PC-3 (cell line): ENCODE results near the gene GULP1. TPM values are rescaled to one million over a fixed set of nuclear protein-coding genes. Genes with fewer than 3 reads are reported as not detected.

Experiments used
- ATAC-seq: fragments of 200-7000 bp; cut with Tn5 transposase; 2 replicates; pipeline ENCODE4 v1.9.1; 2020; ENCODE audit warnings: mild to moderate bottlenecking, moderate library complexity
- BruUV-seq: library from RNA; stranded (reverse); fragments of 400-500 nt; replicated peaks from 2 replicates; lab custom pipeline; 2021; lab: Mats Ljungman, UMichigan
- CTCF ChIA-PET: fragments of 300-600 bp; sonication (Branson Sonifier 250); formaldehyde crosslinking; loops from one replicate; lab custom pipeline; 2022; ENCODE audit warnings: antibody characterized with exemption; lab: Charles Lee
- POLR2A ChIA-PET: fragments of 300-600 bp; sonication (Branson Sonifier 250); formaldehyde crosslinking; loops from one replicate; lab custom pipeline; 2022; ENCODE audit warnings: antibody characterized with exemption; ENCODE audit not compliant: unreplicated experiment; lab: Charles Lee
- DNase-seq: peaks from one replicate; pipeline ENCODE4 v3.0.0-alpha.2; 2015
- H2AFZ ChIP-seq: fragments of 300-600 bp; sonication (generic); 2 replicates; pipeline ENCODE4 v1.6.0; 2016; ENCODE audit warnings: antibody characterized with exemption, low read length
- H3F3A ChIP-seq: fragments of 300-600 bp; sonication (generic); one replicate; pipeline ENCODE4 v1.6.0; 2017; ENCODE audit warnings: antibody characterized with exemption, low read length, control low read depth, mild to moderate bottlenecking; ENCODE audit not compliant: unreplicated experiment
- H3K27ac ChIP-seq: fragments of 300-600 bp; sonication (generic); 2 replicates; pipeline ENCODE4 v1.5.1; 2016; ENCODE audit warnings: mild to moderate bottlenecking, low read length
- H3K27me3 ChIP-seq: fragments of 300-600 bp; sonication (generic); 2 replicates; pipeline ENCODE4 v1.6.1; 2016; ENCODE audit warnings: low read length, mixed read lengths
- H3K36me3 ChIP-seq: fragments of 300-600 bp; sonication (generic); 2 replicates; pipeline ENCODE4 v1.6.1; 2016; ENCODE audit warnings: low read depth, mixed run types, low read length, mixed read lengths
- H3K4me1 ChIP-seq: fragments of 300-600 bp; sonication (generic); 2 replicates; pipeline ENCODE4 v1.5.1; 2016; ENCODE audit warnings: low read length; ENCODE audit not compliant: insufficient read depth
- H3K4me2 ChIP-seq: fragments of 300-600 bp; sonication (generic); 2 replicates; pipeline ENCODE4 v1.6.0; 2016; ENCODE audit warnings: low read length
- H3K4me3 ChIP-seq: fragments of 300-600 bp; sonication (generic); 2 replicates; pipeline ENCODE4 v1.5.1; 2016; ENCODE audit warnings: mild to moderate bottlenecking, low read length, mixed read lengths
- H3K79me2 ChIP-seq: fragments of 300-600 bp; sonication (generic); 2 replicates; pipeline ENCODE4 v1.6.1; 2017; ENCODE audit warnings: low read length, mixed read lengths
- H3K9ac ChIP-seq: fragments of 300-600 bp; sonication (generic); 2 replicates; pipeline ENCODE4 v1.6.0; 2016; ENCODE audit warnings: mild to moderate bottlenecking, low read length
- H3K9me2 ChIP-seq: fragments of 300-600 bp; sonication (generic); replicated peaks from 2 replicates; pipeline ENCODE4 v1.6.1; 2016; ENCODE audit warnings: mixed run types, low read length, mixed read lengths
- H3K9me3 ChIP-seq: fragments of 300-600 bp; sonication (generic); 2 replicates; pipeline ENCODE4 v1.6.1; 2016; ENCODE audit warnings: low read length, mixed read lengths
- H4K20me1 ChIP-seq: fragments of 300-600 bp; sonication (generic); 2 replicates; pipeline ENCODE4 v1.6.1; 2016; ENCODE audit warnings: low read length, mixed read lengths
- EZH2 ChIP-seq: fragments of 300-600 bp; sonication (generic); IDR thresholded peaks from one replicate; pipeline ENCODE4 v1.6.1; 2017; ENCODE audit warnings: antibody characterized with exemption, mild to moderate bottlenecking, low read length; ENCODE audit not compliant: unreplicated experiment
- EZH2phosphoT487 ChIP-seq: fragments of 300-600 bp; sonication (generic); IDR thresholded peaks from 2 replicates; pipeline ENCODE4 v1.6.1; 2018; ENCODE audit warnings: mild to moderate bottlenecking, antibody characterized with exemption, low read length, borderline replicate concordance
- intact Hi-C: fragments of 100-400 bp; cut with micrococcal nuclease; formaldehyde crosslinking; loops from 2 replicates; pipeline ENCODE4 v1.9.0; 2023
- total RNA-seq: library from RNA; depleted of rRNA; stranded (reverse); fragments of >200 nt; gene quantifications from 2 replicates; pipeline ENCODE4 v1.2.3, GENCODE V29; 2014
- TF ChIP-seq, protein P1 (sequence below): fragments of 300-600 bp; sonication (generic); conservative IDR thresholded peaks from 2 replicates; pipeline ENCODE4 v1.5.1; 2017; ENCODE audit warnings: antibody characterized with exemption, low read depth, mild to moderate bottlenecking, low read length

GULP1 gene
- total RNA-seq, 1 experiment from 2014 or later: 25.5 TPM

GRCh38 chr2:188307850-188308283 lies 16.2 kb downstream of the GULP1 start:
- Histone ChIP-seq H3K9ac (no peak overlapping the region), H3K27me3 (no peaks in the 10 kb centered on the region), H3K79me2 (peaks cover 44% of the 10 kb centered on the region), H3K4me3 (no peak overlapping the region), H3F3A (peaks cover 5% of the 10 kb centered on the region), H2AFZ (peak overlapping the region; percentile 16; the same call in 1 of the 2 replicates), H3K9me2 (no peaks in the 10 kb centered on the region), H3K27ac (peak overlapping the region; percentile 45; the same call in 1 of the 2 replicates), H3K4me2 (peak overlapping the region; percentile 51), H3K9me3 (no peaks in the 10 kb centered on the region), H4K20me1 (no peaks in the 10 kb centered on the region), H3K36me3 (no peaks in the 10 kb centered on the region), H3K4me1 (peaks cover 31% of the 10 kb centered on the region)
- intact Hi-C loops: no loop called here
- TF ChIP-seq, protein P1, sequence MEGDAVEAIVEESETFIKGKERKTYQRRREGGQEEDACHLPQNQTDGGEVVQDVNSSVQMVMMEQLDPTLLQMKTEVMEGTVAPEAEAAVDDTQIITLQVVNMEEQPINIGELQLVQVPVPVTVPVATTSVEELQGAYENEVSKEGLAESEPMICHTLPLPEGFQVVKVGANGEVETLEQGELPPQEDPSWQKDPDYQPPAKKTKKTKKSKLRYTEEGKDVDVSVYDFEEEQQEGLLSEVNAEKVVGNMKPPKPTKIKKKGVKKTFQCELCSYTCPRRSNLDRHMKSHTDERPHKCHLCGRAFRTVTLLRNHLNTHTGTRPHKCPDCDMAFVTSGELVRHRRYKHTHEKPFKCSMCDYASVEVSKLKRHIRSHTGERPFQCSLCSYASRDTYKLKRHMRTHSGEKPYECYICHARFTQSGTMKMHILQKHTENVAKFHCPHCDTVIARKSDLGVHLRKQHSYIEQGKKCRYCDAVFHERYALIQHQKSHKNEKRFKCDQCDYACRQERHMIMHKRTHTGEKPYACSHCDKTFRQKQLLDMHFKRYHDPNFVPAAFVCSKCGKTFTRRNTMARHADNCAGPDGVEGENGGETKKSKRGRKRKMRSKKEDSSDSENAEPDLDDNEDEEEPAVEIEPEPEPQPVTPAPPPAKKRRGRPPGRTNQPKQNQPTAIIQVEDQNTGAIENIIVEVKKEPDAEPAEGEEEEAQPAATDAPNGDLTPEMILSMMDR: no peak
- TF ChIP-seq EZH2phosphoT487 (no peak), EZH2 (no peak)
- DNase-seq (peak; percentile 71), ATAC-seq (peak; percentile 72)
- ChIA-PET POLR2A (no interaction called here), CTCF (no interaction called here)
- no TSS peak for BruUV-seq

DNA sequence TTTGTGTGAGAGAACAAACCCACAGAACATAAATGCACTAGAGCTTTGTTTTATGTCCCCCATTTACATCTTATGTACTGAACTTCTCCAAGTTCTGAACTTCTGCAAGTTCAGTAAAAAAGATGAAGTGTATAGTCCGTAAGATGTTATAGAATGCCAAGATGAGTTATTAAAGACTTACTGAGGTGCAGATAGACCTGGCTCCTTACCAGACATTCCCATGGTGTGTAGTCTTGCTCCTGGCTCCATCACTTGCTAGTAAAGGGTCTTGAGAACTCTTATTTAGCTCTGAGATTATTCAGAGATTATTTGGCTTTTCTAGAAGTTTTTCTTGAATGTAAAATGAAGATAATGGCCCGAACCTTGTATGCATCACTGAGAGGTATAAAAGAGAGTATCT lies 16.8 kb downstream of the GULP1 start:
- peaks cover 5% of the 10 kb centered on the region for H3F3A ChIP-seq
- no peaks in the 10 kb centered on the region for H3K27me3 ChIP-seq
- intact Hi-C loops: no loop called here
- no peak overlapping the region for H3K27ac ChIP-seq
- no peak overlapping the region for H3K9ac ChIP-seq
- H3K79me2 ChIP-seq: peaks cover 47% of the 10 kb centered on the region
- H3K9me3 ChIP-seq: no peaks in the 10 kb centered on the region
- H3K4me3 ChIP-seq: no peak overlapping the region
- DNase-seq: no peak
- CTCF ChIA-PET: no interaction called here
- no peak overlapping the region for H2AFZ ChIP-seq
- TF ChIP-seq EZH2phosphoT487 (no peak), EZH2 (no peak)
- TF ChIP-seq, protein P1: no peak
- peaks cover 25% of the 10 kb centered on the region for H3K4me1 ChIP-seq
- BruUV-seq: no TSS peak
- no peaks in the 10 kb centered on the region for H3K36me3 ChIP-seq
- no peaks in the 10 kb centered on the region for H3K9me2 ChIP-seq
- no peak for ATAC-seq
- H3K4me2 ChIP-seq: no peak overlapping the region
- no peaks in the 10 kb centered on the region for H4K20me1 ChIP-seq
- POLR2A ChIA-PET: no interaction called here

- Histone ChIP-seq H3K27me3 (no peaks in the 10 kb centered on the region), H4K20me1 (no peaks in the 10 kb centered on the region), H2AFZ (no peak overlapping the region), H3K4me1 (peaks cover 19% of the 10 kb centered on the region), H3K9me2 (no peaks in the 10 kb centered on the region), H3K36me3 (no peaks in the 10 kb centered on the region), H3K9ac (no peak overlapping the region), H3K9me3 (no peaks in the 10 kb centered on the region), H3K79me2 (peaks cover 51% of the 10 kb centered on the region), H3K4me2 (no peak overlapping the region), H3K27ac (no peak overlapping the region), H3F3A (peaks cover 5% of the 10 kb centered on the region), H3K4me3 (no peak overlapping the region)
- intact Hi-C loops: no loop called here
- DNase-seq: no peak
- ATAC-seq: no peak
- ChIA-PET CTCF (no interaction called here), POLR2A (no interaction called here)
- no TSS peak for BruUV-seq
- TF ChIP-seq EZH2phosphoT487: no peak
- no peak for TF ChIP-seq EZH2
- TF ChIP-seq, protein P1: no peak
These were observed 17.7 kb downstream of the GULP1 start for GRCh38 chr2:188309364-188309763.
